T follicular helper cell (primary cell): ENCODE data around the gene IRF8.

ENCODE experiments used
- DNase-seq: peaks from one replicate; pipeline ENCODE4 v3.0.0-alpha.2; 2020; ENCODE audit warnings: low read depth

IRF8 gene

GRCh38 chr16:85958731-85959130, 59.8 kb downstream of the IRF8 start:
- DNase-seq = no peak

- DNase-seq = no peak
Observed at GRCh38 chr16:85959686-85960085, 60.7 kb downstream of the IRF8 start.

GRCh38 chr16:85960486-85961046, 61.6 kb downstream of the IRF8 start:
- DNase-seq = no peak

GRCh38 chr16:85961988-85962915, 63.3 kb downstream of the IRF8 start:
- no peak for DNase-seq

GRCh38 chr16:85963753-85964285, 64.9 kb downstream of the IRF8 start:
- no peak for DNase-seq

- no peak for DNase-seq
Observed at GRCh38 chr16:85965125-85965524, 66.2 kb downstream of the IRF8 start.

GRCh38 chr16:85967111-85967510, 68.1 kb downstream of the IRF8 start:
- DNase-seq = no peak

GRCh38 chr16:85968041-85968920, 69.3 kb downstream of the IRF8 start:
- DNase-seq = no peak

GRCh38 chr16:85969159-85969558, 70.2 kb downstream of the IRF8 start:
- no peak for DNase-seq

- DNase-seq = no peak
Observed at GRCh38 chr16:85969591-85969990, 70.6 kb downstream of the IRF8 start.

- DNase-seq = no peak
Observed at GRCh38 chr16:85970016-85970733, 71.2 kb downstream of the IRF8 start.

- no peak for DNase-seq
Observed at GRCh38 chr16:85970738-85971137, 71.8 kb downstream of the IRF8 start.
